Measurements from ENCODE around the gene BANP.
"Not testable (repeated sequence)": the region's sequence is repeated elsewhere in the genome, so short reads cannot be mapped to it uniquely, and the experiment has no call there.

The BANP gene

GRCh38 chr16:88026964-88027938 lies 76.0 kb downstream of the BANP start:
- no peaks in the 10 kb centered on the region for H3K9me3 Mint-ChIP-seq
- peaks cover 35% of the 10 kb centered on the region for H3K36me3 Mint-ChIP-seq (ENCODE audit: low read depth)
- peaks cover 13% of the 10 kb centered on the region for H3K4me1 Mint-ChIP-seq
- no peak overlapping the region for H3K27ac Mint-ChIP-seq
- no peak for TF ChIP-seq CTCF (IDR thresholded peaks at IDR 0.05; ENCODE audit: unreplicated experiment in 3 of 3)
- H3K27me3 Mint-ChIP-seq (ENCODE audit: low read depth), result no peaks in the 10 kb centered on the region
- no peak overlapping the region for H3K4me3 Mint-ChIP-seq

GRCh38 chr16:88028177-88028930 lies 77.1 kb downstream of the BANP start:
- H3K27me3 Mint-ChIP-seq (ENCODE audit: low read depth), result not testable (repeated sequence)
- H3K4me1 Mint-ChIP-seq, result peaks cover 13% of the 10 kb centered on the region

GRCh38 chr16:88030498-88030897 lies 79.3 kb downstream of the BANP start:
- TF ChIP-seq CTCF (IDR thresholded peaks at IDR 0.05; ENCODE audit: unreplicated experiment in 3 of 3), result no peak

More at GRCh38 chr16:88028177-88028930, 77.1 kb downstream of the BANP start:
- peaks cover 30% of the 10 kb centered on the region for H3K36me3 Mint-ChIP-seq (ENCODE audit: low read depth)
- not testable (repeated sequence) for H3K9me3 Mint-ChIP-seq, H3K27ac Mint-ChIP-seq, H3K4me3 Mint-ChIP-seq

GRCh38 chr16:88030961-88031360 lies 79.7 kb downstream of the BANP start:
- H3K4me3 Mint-ChIP-seq; H3K27ac Mint-ChIP-seq; H3K27me3 Mint-ChIP-seq (ENCODE audit: low read depth); H3K4me1 Mint-ChIP-seq; H3K9me3 Mint-ChIP-seq: not testable (repeated sequence)
- H3K36me3 Mint-ChIP-seq (ENCODE audit: low read depth), result peaks cover 42% of the 10 kb centered on the region

More at GRCh38 chr16:88030498-88030897, 79.3 kb downstream of the BANP start:
- Mint-ChIP-seq H3K4me1 (peaks cover 1% of the 10 kb centered on the region), H3K9me3 (no peaks in the 10 kb centered on the region), H3K27me3 (ENCODE audit: low read depth) (no peaks in the 10 kb centered on the region), H3K27ac (no peak overlapping the region), H3K4me3 (no peak overlapping the region), H3K36me3 (ENCODE audit: low read depth) (peaks cover 38% of the 10 kb centered on the region)

- H3K27me3 Mint-ChIP-seq (ENCODE audit: low read depth); H3K4me3 Mint-ChIP-seq; H3K27ac Mint-ChIP-seq; H3K9me3 Mint-ChIP-seq; H3K4me1 Mint-ChIP-seq: not testable (repeated sequence)
- peaks cover 49% of the 10 kb centered on the region for H3K36me3 Mint-ChIP-seq (ENCODE audit: low read depth)
Measured at GRCh38 chr16:88033003-88033740, 81.9 kb downstream of the BANP start.

- no peaks in the 10 kb centered on the region for H3K27me3 Mint-ChIP-seq (ENCODE audit: low read depth)
- peaks cover 45% of the 10 kb centered on the region for H3K36me3 Mint-ChIP-seq (ENCODE audit: low read depth)
- TF ChIP-seq CTCF (IDR thresholded peaks at IDR 0.05; ENCODE audit: unreplicated experiment in 3 of 3), result no peak
Measured at GRCh38 chr16:88034770-88035169, 83.5 kb downstream of the BANP start.

GRCh38 chr16:88035292-88035691 lies 84.1 kb downstream of the BANP start:
- Mint-ChIP-seq H3K27me3 (ENCODE audit: low read depth) (no peaks in the 10 kb centered on the region), H3K9me3 (no peaks in the 10 kb centered on the region), H3K4me1 (no peaks in the 10 kb centered on the region), H3K36me3 (ENCODE audit: low read depth) (peaks cover 44% of the 10 kb centered on the region), H3K27ac (no peak overlapping the region), H3K4me3 (no peak overlapping the region)
- TF ChIP-seq CTCF (IDR thresholded peaks at IDR 0.05; ENCODE audit: unreplicated experiment in 3 of 3), result no peak

More at GRCh38 chr16:88034770-88035169, 83.5 kb downstream of the BANP start:
- Mint-ChIP-seq H3K4me1 (no peaks in the 10 kb centered on the region), H3K27ac (no peak overlapping the region), H3K9me3 (no peaks in the 10 kb centered on the region), H3K4me3 (no peak overlapping the region)

GRCh38 chr16:88035884-88036639 lies 84.8 kb downstream of the BANP start:
- H3K4me1 Mint-ChIP-seq; H3K4me3 Mint-ChIP-seq; H3K9me3 Mint-ChIP-seq; H3K27me3 Mint-ChIP-seq (ENCODE audit: low read depth); H3K27ac Mint-ChIP-seq: not testable (repeated sequence)
- peaks cover 40% of the 10 kb centered on the region for H3K36me3 Mint-ChIP-seq (ENCODE audit: low read depth)

GRCh38 chr16:88036640-88036996 lies 85.4 kb downstream of the BANP start:
- H3K4me1 Mint-ChIP-seq; H3K27me3 Mint-ChIP-seq (ENCODE audit: low read depth); H3K4me3 Mint-ChIP-seq; H3K9me3 Mint-ChIP-seq; H3K27ac Mint-ChIP-seq: not testable (repeated sequence)
- peaks cover 39% of the 10 kb centered on the region for H3K36me3 Mint-ChIP-seq (ENCODE audit: low read depth)

Measured in nephron (organoid).